ENCODE measurements around the gene OVCA2. TPM values are rescaled to one million over a fixed set of nuclear protein-coding genes. Genes with fewer than 3 reads are reported as not detected.
A peak's percentile ranks its signal among the peaks of the same experiment; 100 is the strongest.
"Not testable (repeated sequence)": the region's sequence is repeated elsewhere in the genome, so short reads cannot be mapped to it uniquely, and the experiment has no call there.

OVCA2 gene
- total RNA-seq, 1 experiment from 2014 or later: 50.2 TPM

GRCh38 chr17:2011411-2012371, 30.1 kb upstream of the OVCA2 start:
- Histone ChIP-seq H3K27ac (ENCODE audit: low read length) (no peak overlapping the region), H3K79me2 (ENCODE audit: low read length) (no peaks in the 10 kb centered on the region), H3K27me3 (ENCODE audit: low read length) (no peaks in the 10 kb centered on the region), H3K9me2 (replicated peaks; ENCODE audit: insufficient read depth, low read length) (no peaks in the 10 kb centered on the region), H3K36me3 (ENCODE audit: insufficient read depth, low read length) (no peaks in the 10 kb centered on the region), H3K9ac (ENCODE audit: low read length) (no peak overlapping the region), H3K9me3 (ENCODE audit: low read length) (no peaks in the 10 kb centered on the region), H3K4me2 (ENCODE audit: low read depth, low read length, poor library complexity, severe bottlenecking) (no peak overlapping the region), H4K20me1 (ENCODE audit: insufficient read depth, low read depth, low read length) (no peaks in the 10 kb centered on the region), H2AFZ (ENCODE audit: low read length) (no peak overlapping the region), H3K4me3 (ENCODE audit: low read length) (no peak overlapping the region), H3K4me1 (ENCODE audit: low read length) (no peaks in the 10 kb centered on the region)
- no peak for DNase-seq

GRCh38 chr17:2012499-2012898, 29.3 kb upstream of the OVCA2 start:
- DNase-seq: no peak
- Histone ChIP-seq H3K4me1 (ENCODE audit: low read length) (peaks cover 5% of the 10 kb centered on the region), H3K9me3 (ENCODE audit: low read length) (no peaks in the 10 kb centered on the region), H3K79me2 (ENCODE audit: low read length) (no peaks in the 10 kb centered on the region), H3K27ac (ENCODE audit: low read length) (no peak overlapping the region), H3K36me3 (ENCODE audit: insufficient read depth, low read length) (no peaks in the 10 kb centered on the region), H3K4me2 (ENCODE audit: low read depth, low read length, poor library complexity, severe bottlenecking) (no peak overlapping the region), H3K27me3 (ENCODE audit: low read length) (no peaks in the 10 kb centered on the region), H2AFZ (ENCODE audit: low read length) (no peak overlapping the region), H3K9me2 (replicated peaks; ENCODE audit: insufficient read depth, low read length) (no peaks in the 10 kb centered on the region), H3K9ac (ENCODE audit: low read length) (no peak overlapping the region), H3K4me3 (ENCODE audit: low read length) (no peak overlapping the region), H4K20me1 (ENCODE audit: insufficient read depth, low read depth, low read length) (no peaks in the 10 kb centered on the region)

GRCh38 chr17:2013220-2013993, 28.4 kb upstream of the OVCA2 start:
- not testable (repeated sequence) for H3K27ac ChIP-seq (ENCODE audit: low read length); H3K4me2 ChIP-seq (ENCODE audit: low read depth, low read length, poor library complexity, severe bottlenecking); H3K9me3 ChIP-seq (ENCODE audit: low read length); H2AFZ ChIP-seq (ENCODE audit: low read length); H4K20me1 ChIP-seq (ENCODE audit: insufficient read depth, low read depth, low read length); DNase-seq; H3K27me3 ChIP-seq (ENCODE audit: low read length); H3K9me2 ChIP-seq (replicated peaks; ENCODE audit: insufficient read depth, low read length); H3K9ac ChIP-seq (ENCODE audit: low read length); H3K79me2 ChIP-seq (ENCODE audit: low read length); H3K36me3 ChIP-seq (ENCODE audit: insufficient read depth, low read length); H3K4me3 ChIP-seq (ENCODE audit: low read length)
- H3K4me1 ChIP-seq (ENCODE audit: low read length): peaks cover 13% of the 10 kb centered on the region

- H3K79me2 ChIP-seq (ENCODE audit: low read length): no peaks in the 10 kb centered on the region
- no peaks in the 10 kb centered on the region for H3K9me2 ChIP-seq (replicated peaks; ENCODE audit: insufficient read depth, low read length)
- no peak overlapping the region for H3K27ac ChIP-seq (ENCODE audit: low read length)
- no peak overlapping the region for H3K4me3 ChIP-seq (ENCODE audit: low read length)
- H2AFZ ChIP-seq (ENCODE audit: low read length): no peak overlapping the region
- H3K4me1 ChIP-seq (ENCODE audit: low read length): peaks cover 13% of the 10 kb centered on the region
- H3K9me3 ChIP-seq (ENCODE audit: low read length): no peaks in the 10 kb centered on the region
- no peak overlapping the region for H3K9ac ChIP-seq (ENCODE audit: low read length)
- H3K27me3 ChIP-seq (ENCODE audit: low read length): no peaks in the 10 kb centered on the region
- no peak overlapping the region for H3K4me2 ChIP-seq (ENCODE audit: low read depth, low read length, poor library complexity, severe bottlenecking)
- no peaks in the 10 kb centered on the region for H3K36me3 ChIP-seq (ENCODE audit: insufficient read depth, low read length)
- no peak for DNase-seq
- no peaks in the 10 kb centered on the region for H4K20me1 ChIP-seq (ENCODE audit: insufficient read depth, low read depth, low read length)
These were observed 27.9 kb upstream of the OVCA2 start for GRCh38 chr17:2013994-2014317.

- Histone ChIP-seq H3K4me3 (ENCODE audit: low read length) (no peak overlapping the region), H3K4me1 (ENCODE audit: low read length) (peaks cover 13% of the 10 kb centered on the region), H2AFZ (ENCODE audit: low read length) (no peak overlapping the region), H3K36me3 (ENCODE audit: insufficient read depth, low read length) (no peaks in the 10 kb centered on the region), H3K9ac (ENCODE audit: low read length) (no peak overlapping the region), H3K9me2 (replicated peaks; ENCODE audit: insufficient read depth, low read length) (no peaks in the 10 kb centered on the region), H4K20me1 (ENCODE audit: insufficient read depth, low read depth, low read length) (no peaks in the 10 kb centered on the region), H3K9me3 (ENCODE audit: low read length) (no peaks in the 10 kb centered on the region), H3K27me3 (ENCODE audit: low read length) (no peaks in the 10 kb centered on the region), H3K4me2 (ENCODE audit: low read depth, low read length, poor library complexity, severe bottlenecking) (no peak overlapping the region), H3K27ac (ENCODE audit: low read length) (no peak overlapping the region), H3K79me2 (ENCODE audit: low read length) (no peaks in the 10 kb centered on the region)
- no peak for DNase-seq
These were observed 26.5 kb upstream of the OVCA2 start for GRCh38 chr17:2015314-2015713.

- DNase-seq: no peak
- no peak overlapping the region for H3K4me3 ChIP-seq (ENCODE audit: low read length)
- no peak overlapping the region for H3K27ac ChIP-seq (ENCODE audit: low read length)
- H3K4me2 ChIP-seq (ENCODE audit: low read depth, low read length, poor library complexity, severe bottlenecking): no peak overlapping the region
- H3K9me2 ChIP-seq (replicated peaks; ENCODE audit: insufficient read depth, low read length): no peaks in the 10 kb centered on the region
- peaks cover 19% of the 10 kb centered on the region for H3K4me1 ChIP-seq (ENCODE audit: low read length)
- no peak overlapping the region for H3K9ac ChIP-seq (ENCODE audit: low read length)
- H3K36me3 ChIP-seq (ENCODE audit: insufficient read depth, low read length): no peaks in the 10 kb centered on the region
- H3K9me3 ChIP-seq (ENCODE audit: low read length): no peaks in the 10 kb centered on the region
- H3K27me3 ChIP-seq (ENCODE audit: low read length): no peaks in the 10 kb centered on the region
- no peaks in the 10 kb centered on the region for H4K20me1 ChIP-seq (ENCODE audit: insufficient read depth, low read depth, low read length)
- no peak overlapping the region for H2AFZ ChIP-seq (ENCODE audit: low read length)
- no peaks in the 10 kb centered on the region for H3K79me2 ChIP-seq (ENCODE audit: low read length)
These were observed 25.3 kb upstream of the OVCA2 start for GRCh38 chr17:2016494-2016893.

GRCh38 chr17:2017274-2017941, 24.4 kb upstream of the OVCA2 start:
- Histone ChIP-seq H3K4me1 (ENCODE audit: low read length) (peaks cover 19% of the 10 kb centered on the region), H3K79me2 (ENCODE audit: low read length) (no peaks in the 10 kb centered on the region), H3K9me3 (ENCODE audit: low read length) (no peaks in the 10 kb centered on the region), H2AFZ (ENCODE audit: low read length) (no peak overlapping the region), H3K9ac (ENCODE audit: low read length) (no peak overlapping the region), H3K36me3 (ENCODE audit: insufficient read depth, low read length) (no peaks in the 10 kb centered on the region), H3K27ac (ENCODE audit: low read length) (no peak overlapping the region), H3K9me2 (replicated peaks; ENCODE audit: insufficient read depth, low read length) (no peaks in the 10 kb centered on the region), H4K20me1 (ENCODE audit: insufficient read depth, low read depth, low read length) (no peaks in the 10 kb centered on the region), H3K4me2 (ENCODE audit: low read depth, low read length, poor library complexity, severe bottlenecking) (peak overlapping the region; percentile 32), H3K4me3 (ENCODE audit: low read length) (no peak overlapping the region), H3K27me3 (ENCODE audit: low read length) (no peaks in the 10 kb centered on the region)
- DNase-seq: peak; percentile 59
